Endothelial cell of hepatic sinusoid (primary cell): ENCODE data around the gene PKM.

Source experiments
- in situ Hi-C: cut with HindIII; loops from 2 replicates; pipeline ENCODE4 v1.10.0; 2017; ENCODE audit warnings: low sequenced_read_pairs

The PKM gene

DNA sequence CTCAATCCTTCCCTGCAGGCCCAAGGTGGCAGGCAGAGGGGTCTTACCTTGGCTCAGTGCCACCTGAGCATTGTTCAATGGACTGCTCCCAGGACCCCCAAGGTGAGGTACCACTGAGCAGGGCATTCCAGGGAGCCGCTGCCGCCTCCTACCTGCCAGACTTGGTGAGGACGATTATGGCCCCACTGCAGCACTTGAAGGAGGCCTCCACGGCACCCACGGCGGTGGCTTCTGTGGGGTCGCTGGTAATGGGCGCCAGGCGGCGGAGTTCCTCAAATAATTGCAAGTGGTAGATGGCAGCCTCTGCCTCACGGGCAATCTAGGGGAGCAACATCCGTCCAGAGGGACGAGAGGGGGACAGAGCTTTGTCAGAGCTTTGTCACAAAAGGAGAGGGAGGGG lies 28.7 kb downstream of the PKM start:
- in situ Hi-C loops, result loop anchor here (5.0 kb wide), 1 partner anchor 70 kb away; the partner anchor contains the start of gene PARP6

DNA sequence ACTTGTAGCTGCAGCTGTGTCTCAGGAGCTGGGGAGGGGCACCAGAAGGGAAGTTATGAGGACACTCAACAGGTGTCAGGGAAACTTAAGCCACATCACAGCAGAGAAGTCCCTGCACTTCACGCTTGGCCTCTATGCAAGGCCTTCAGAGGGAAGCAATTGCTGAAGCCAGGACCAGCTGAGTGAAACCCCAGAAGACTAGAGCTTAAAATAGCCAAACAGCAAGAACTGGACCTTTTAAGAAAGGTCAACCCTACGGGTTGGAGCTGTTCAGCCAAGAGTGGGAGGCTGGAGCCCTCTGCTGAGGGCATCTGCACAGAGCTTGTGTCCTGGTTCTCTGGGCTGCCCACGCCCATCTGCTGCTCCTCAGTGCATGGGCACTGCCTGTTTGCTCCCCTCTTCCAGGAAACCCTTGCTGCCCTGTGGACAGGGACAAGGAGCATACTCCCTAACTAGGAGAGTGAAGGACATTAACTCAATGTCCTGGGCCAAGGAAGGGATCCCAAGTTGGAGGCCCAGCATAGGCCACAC lies 29.5 kb downstream of the PKM start:
- in situ Hi-C loops, result loop anchor here (5.0 kb wide), 1 partner anchor 71 kb away; the partner anchor contains the start of gene PARP6

DNA sequence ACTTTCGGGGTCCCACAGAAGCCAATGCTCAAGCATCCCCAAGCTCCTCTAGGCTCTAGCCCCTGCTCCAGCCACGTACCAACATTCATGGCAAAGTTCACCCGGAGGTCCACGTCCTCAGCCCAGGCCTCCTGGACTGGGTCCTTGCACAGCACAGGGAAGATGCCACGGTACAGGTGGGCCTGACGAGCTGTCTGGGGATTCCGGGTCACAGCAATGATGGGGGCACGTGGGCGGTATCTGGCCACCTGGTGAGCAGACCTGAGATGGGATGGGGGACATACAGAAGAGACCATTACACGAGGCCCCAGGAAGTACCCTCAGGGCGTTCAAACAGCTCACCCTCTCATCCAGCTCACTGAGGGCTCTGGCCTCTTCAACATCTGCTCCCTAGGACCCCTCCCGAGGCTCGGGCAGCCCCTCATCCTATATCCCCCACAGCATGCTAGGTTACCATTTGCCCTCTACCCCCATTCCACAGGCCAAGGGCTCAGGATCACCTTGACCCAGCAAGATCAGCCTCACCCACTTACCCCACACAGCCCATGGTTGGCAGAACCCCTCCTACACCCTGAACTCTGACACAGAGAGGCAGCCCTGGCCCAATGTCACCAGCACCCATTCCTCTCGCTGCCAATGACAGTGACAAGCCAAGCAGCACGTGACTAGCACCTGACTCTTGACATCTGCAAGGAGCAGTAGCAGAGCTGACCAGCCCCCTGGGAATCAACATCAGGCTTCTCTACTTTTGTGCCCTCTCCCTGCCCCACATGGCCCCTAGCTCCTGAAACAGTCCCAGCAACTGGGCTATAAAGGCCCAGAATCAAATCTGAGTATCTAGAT lies 30.4 kb downstream of the PKM start:
- in situ Hi-C loops, result loop anchor here (5.0 kb wide), 1 partner anchor 72 kb away; the partner anchor contains the start of gene PARP6

DNA sequence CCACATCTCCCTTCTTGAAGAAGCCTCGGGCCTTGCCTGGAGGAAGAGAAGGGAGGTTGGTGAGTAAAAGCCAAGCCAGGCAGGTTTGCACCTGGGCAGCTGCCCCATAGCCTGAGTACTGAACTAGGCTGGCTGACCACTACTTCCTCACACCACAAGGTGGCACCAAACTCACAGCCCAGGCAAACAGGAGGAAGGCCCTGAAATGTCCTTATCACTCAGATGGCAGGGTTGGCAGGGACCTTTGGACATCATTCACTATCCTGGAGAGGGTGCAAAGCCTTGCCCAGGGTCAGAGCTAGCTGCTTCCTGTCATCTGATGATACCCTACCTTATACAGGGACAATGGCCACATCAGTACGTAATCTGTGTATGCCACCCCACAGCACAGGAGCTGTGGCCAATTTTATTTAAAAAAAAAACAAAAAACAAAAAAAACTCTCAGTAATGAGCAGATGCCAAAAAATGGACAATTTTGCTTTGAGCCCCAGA lies 31.2 kb downstream of the PKM start:
- in situ Hi-C loops, result loop anchor here (5.0 kb wide), 1 partner anchor 73 kb away; the partner anchor contains the start of gene PARP6

DNA sequence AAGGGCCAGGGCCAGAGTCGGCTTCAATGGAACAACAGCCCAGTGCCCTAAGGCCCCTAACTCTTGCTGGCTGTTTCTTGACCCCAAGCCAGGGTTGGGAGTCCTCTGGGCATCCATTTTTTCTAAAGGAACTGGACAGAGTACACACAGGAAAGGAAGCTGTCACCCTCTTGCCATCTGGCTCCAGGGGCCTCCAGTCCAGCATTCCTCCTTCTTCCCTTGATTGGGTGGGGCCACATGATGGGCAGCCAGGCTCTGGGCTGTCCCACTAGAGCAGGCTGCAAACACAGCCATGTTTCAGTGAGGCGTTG lies 31.8 kb downstream of the PKM start:
- in situ Hi-C loops, result no loop called here

DNA sequence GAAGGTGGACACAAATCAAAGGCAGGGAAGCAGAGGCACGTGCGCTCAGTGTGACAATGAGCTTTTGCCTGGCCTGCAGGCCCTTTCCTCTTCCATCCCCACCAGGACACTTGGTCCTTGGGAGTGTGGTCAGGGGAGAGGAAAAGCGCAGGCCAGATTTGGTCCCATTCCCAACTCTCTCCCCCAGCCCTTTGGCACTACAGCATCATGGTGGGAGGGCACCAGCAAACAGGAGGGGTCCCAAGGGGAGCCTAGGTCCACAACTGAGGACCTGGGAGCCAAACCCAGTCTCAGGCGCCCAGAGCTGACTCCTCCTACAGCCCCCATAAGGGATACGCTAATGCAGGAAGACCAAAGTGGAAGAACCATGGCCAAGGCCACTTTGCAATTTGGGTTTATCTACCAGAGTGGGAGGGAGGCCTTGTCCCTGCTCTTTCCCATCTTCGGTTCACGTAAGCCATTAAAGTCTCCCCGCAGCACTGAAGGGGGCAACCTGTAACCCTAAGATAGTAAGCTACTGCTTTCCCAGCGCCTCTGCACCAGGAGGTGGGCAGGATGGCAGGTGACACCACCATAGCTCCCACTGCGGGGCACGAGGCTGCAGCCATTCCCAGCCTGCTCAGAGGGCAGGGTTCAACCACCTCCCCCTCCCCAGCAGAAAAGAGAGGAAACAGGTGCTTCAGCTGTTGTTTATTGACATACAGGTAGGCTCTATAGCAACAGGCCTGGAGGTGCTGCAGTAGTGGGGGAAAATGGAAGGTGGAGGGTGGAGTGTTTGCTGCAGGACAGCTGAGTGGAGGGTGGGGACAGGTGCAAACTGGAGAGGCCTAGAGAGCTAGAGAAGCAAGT lies 32.4 kb downstream of the PKM start:
- in situ Hi-C loops, result no loop called here

DNA sequence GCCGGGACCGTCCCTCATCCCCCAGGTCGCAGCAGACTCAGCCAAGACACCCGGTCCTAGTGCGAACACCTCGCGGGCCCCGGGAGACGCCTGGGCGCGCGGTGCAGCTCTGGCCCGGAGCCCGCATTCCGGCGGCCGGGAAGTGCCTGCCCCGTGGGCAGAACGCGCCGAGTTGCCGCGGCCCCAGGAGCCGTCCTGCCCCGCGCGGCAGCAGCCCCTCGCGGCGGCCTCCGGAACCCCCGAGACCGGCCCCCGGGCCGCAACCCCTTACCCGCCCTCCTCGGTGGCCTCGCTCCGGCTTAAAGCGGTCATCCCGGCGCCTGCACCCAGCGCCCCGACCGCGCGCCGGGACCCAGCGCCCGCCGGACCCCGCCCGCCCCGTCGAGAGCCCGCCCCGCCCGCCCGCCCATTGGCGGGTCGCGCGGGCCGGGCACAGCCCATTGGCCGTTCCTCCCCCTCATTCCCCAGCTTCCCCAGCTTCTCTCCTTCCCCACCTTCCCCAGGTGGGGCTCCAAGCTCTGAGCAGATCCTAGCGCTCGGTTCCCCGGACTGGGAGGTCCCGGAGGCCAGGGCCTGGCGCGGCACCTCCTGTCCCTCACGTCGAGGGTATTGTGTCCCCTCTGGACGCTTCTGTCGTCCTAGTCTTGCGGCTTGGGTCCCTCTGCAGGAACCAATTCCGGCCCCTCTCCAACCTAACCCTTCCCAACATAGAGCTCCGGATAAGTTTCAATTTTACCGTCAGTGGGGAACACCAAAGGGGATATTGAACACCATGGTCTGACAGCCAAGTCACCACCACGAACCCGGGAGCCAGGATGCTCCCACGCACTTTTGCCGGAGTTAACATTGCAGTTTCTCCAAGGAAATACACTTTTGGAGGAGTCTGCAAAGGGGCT lies 33.3 kb downstream of the PKM start, which contains the start of gene GRAMD2A:
Gene GRAMD2A (minus strand): TSS at position 328 of the 896 bp plus-strand sequence.
- in situ Hi-C loops, result no loop called here

DNA sequence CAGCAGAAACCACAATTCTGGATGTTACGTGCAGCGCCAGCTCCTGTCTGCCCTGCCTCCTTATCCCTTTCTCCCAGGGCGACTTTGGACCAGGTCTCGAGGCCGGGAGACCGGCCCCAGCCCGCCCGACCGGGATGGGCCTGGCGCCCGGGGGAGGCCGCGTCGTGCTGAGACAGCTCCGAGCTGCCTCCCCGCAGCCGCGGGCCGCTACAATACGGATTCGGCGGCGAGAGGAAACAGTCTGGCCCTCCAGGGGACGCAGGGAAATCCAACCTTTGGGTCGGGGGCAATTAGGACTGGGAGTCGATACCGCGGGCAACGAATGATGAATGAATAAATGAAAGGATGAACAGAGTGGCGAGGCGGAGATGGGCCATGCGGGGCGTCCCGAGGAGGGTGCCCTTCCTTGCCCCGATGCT lies 33.9 kb downstream of the PKM start:
- in situ Hi-C loops, result no loop called here

DNA sequence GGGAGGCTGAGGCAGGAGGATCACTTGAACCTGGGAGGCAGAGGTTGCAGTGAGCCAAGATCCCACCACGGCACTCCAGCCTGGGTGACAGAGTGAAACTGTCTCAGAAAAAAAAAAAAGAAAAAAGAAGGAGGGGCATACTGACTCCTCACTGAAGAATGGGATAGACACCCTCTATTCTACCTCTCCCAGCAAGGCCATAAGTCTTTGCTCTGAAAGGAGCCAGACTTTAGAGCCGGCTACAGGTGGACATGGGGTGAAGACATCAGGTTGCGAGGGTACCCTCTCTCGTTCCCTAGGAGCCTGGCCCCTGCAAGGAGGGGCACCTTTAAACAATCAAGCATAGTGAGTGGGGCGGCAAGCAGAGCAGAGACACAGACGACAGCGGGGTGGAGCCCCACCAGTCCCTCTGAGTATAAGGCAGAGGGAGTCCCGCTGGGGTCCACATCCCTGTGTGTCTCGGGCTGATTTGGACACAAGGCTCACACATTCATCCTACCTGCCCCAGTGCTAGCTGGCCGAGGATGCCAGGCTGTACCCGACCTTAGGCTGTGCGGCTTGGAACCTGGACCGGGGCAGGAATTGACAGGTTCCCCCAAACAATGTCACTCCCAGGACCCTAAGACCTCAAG lies 34.5 kb downstream of the PKM start:
- in situ Hi-C loops, result no loop called here

DNA sequence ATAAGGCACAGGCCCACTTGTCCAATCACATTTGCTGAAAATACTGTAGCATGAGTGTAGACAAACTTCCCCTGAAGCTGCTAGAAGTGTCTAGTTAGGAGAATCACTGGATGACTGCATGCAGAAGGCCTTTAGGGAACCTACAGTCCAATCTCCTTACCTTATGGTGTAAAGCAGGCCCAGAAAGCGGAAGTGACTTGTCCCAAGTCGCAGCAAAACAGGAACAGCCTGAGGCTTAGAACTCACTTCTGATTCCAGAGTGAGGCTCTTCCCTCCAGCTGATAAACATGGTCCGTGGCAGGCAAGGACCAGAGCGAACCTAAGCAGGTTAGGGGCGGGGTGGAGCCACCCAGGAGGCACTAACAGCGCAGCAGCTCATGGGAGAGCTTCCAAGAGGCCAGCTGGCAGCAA lies 35.9 kb downstream of the PKM start:
- in situ Hi-C loops, result no loop called here

DNA sequence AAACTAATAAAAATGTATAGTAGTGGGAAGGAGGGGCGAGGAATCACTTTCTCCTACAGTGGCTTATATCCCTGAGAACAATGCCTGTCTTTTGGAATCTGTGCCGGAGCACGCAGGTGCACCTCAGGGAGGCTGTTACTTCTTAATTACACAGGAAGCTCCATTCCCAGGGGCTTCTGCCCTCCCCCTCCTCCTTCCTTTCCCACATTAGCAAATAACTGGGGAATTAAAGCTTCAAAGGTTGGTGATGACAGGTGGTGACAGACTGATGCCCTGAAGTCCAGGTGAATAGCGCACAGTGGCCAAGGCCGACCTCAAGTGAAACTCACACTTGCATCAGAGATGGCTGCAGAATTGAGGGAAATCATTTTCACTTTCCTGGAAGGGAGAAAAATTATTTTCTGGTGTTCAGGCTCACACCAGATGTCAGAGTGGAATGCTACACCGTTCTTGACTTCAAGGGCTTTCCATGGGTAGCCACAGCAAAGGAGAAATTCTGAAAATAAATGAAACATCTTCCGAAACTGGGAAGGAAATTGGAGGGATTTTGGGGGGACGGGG lies 37.1 kb downstream of the PKM start:
- in situ Hi-C loops, result loop anchor here (5.0 kb wide), 1 partner anchor 67 kb away; no protein-coding TSS in a partner anchor

DNA sequence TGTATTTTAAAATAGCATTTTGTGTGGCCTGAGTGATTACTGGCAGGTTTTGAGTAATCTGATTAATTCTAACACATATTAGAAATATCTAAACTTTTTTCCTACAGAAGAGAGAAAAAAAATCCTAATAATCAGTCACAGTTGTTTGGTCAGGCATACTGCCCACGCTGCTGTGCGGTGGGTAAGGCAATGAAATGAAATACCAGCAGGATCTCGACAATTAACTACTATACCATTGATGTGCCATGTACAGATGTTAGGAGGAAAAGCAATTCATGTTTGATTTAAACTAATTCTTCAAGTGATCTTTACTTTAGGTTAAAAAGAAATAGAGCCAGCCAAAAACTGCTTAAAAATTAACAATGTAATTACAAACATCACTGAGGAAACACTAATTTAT lies 38.6 kb downstream of the PKM start:
- in situ Hi-C loops, result loop anchor here (5.0 kb wide), 1 partner anchor 65 kb away; no protein-coding TSS in a partner anchor

DNA sequence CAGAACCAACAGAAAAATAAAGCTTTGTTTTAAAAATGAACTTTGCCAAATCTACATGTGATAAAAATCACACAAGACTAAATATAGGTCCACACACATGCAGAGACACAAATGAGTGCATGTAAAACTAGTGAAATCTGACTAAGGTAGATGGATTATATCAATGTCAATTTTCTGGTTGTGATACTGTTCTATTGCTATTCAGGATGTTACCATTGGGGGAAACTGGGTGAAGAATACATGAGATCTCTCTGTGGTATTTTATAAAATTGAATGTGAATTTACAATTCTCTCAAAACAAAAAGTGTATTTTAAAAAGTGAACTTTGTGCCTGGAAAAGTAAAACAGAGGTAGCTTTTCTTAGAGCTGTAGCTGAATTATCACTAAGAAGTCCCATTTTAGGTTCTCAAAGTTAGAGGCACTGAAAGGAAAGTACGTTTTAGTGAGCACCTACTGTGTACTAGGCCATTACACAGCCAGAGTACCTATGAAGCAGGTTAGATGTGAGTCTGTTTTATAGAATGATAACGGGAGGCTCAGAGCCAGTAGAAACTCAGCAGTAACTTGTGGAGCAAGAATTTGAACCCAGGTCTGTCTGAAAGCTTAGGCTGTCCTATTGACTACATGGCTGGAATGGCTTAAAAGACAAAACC lies 41.6 kb downstream of the PKM start:
- in situ Hi-C loops, result no loop called here

DNA sequence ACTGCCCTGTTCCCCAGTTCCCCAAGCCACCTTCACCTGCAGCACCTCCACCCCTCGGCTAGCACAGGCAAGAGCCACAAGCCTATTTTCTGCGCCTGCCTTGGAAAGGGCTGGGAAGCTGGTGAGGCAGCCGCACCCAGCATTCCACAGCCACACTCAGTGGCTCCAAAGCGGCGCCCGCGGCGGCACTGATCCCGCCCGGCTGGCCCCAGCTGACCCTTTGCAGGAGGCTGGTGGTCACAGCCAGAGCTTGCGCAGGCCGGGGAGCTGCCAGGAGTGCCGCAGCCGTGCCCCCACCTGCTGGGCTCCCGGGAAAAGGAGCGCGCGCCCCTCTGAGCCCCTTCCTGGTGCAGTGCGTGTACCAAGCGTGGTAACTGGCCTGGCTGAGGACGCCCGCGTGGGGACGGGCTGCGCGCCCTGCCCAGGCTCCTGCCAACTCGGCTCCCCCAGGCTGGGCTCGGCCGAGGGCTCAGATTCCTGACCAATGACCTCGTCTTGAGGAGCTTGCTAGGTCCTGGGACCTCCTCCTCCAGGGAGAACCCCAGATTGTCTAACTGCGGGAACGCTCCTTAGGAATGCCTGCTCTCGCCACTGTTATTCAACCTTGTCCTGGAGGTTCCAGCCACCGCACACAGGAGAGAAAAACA lies 46.7 kb downstream of the PKM start:
- in situ Hi-C loops, result no loop called here

DNA sequence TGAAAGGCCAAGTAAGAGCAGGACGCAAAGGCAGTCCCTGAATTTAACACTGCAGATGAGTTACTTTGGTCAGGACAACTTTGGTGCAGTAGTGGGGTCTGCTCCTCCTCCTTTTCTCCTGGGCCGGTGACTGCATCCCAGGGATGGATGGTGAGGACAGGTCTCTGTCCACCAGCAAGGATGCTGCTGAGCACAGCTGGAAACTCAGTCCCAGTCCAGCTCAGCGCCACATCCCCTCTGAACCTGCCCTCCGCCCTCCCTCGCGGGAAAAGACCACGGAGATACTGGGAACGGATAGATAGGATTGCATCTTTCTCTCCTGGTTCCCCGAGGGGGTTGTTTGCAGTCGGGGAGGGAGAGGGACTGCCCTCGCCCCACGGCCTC lies 47.2 kb downstream of the PKM start:
- in situ Hi-C loops, result no loop called here

DNA sequence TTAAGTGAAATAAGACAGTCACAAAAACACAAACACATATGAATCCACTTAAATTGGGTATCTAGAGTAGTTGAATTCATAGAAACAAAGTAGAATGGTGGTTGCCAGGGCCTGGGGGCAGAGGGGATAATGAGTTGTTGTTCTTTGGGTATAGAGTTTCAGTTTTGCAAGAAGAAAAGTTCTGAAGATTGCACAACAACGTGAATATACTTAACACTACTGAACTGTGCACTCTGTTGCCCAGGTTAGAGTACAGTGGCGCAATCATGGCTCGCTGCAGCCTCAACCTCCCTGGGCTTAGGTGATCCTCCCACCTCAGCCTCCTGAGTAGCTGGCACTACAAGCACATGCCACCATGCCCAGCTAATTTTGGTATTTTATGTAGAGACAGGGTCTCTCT lies 48.3 kb downstream of the PKM start:
- in situ Hi-C loops, result no loop called here

DNA sequence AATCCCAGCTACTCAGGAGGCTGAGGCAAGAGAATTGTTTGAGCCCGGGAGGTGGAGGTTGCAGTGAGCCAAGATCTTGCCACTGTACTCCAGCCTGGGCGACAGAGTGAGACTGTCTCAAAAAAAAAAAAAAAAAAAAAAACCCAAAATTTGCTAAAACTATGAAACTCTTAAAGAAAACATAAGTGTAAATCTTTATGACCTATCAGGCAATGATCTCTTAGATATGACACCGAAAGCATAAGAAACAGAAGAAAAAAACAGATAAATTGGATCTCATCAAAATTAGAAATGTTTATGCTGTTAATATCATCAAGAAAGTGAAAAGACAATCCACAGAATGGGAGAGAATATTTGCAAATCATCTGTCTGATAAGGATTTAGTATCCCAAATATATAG lies 48.7 kb downstream of the PKM start:
- in situ Hi-C loops, result no loop called here

DNA sequence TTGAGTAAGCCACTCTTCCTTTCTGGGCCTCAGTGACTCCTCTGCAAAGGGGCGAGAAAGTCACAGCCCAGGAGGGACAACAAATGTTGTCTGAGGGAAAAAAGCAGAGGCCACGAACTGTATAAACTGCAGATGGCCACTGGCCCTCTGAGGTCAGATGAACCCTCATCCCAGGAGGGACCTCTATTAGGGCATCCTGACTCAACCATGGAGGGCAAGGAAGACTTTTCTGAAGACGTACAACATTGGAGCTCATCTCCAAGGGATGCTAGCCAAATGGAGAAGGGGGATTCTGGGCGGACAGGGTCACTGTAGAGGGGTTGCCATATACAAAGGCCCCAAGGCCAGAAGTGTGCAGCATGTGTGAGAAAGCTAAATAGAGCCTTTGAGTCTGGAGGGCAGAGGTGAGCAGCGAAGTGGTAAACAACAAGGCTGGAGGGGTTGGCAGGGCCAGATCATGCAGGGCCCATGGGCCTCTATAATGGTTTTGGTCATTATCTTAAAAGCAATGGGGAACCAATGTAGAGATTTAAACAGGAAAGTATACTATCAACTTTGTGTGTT lies 50.1 kb downstream of the PKM start:
- in situ Hi-C loops, result no loop called here
